ENCODE data around the gene CNN1.
"Not testable (repeated sequence)": the region's sequence is repeated elsewhere in the genome, so short reads cannot be mapped to it uniquely, and the experiment has no call there.

The CNN1 gene

GRCh38 chr19:11599704-11600103 is 61.1 kb downstream of the CNN1 start:
- DNase-seq (ENCODE audit: low read depth in 2 of 2) = not testable (repeated sequence)
